Left kidney (tissue), 2 donors: ENCODE data around the gene SETDB1. TPM values are rescaled to one million over a fixed set of nuclear protein-coding genes. Genes with fewer than 3 reads are reported as not detected.

Source experiments
- DNase-seq: peaks from one replicate; pipeline ENCODE4 v3.0.0-alpha.2; 2013
- polyA plus RNA-seq: library from polyadenylated mRNA; unstranded; fragments of 120-200 nt; gene quantifications from one replicate; pipeline ENCODE4 v1.2.1, GENCODE V29; 2013; ENCODE audit not compliant: insufficient read length

Gene SETDB1
- polyA plus RNA-seq, 1 donor, result 108 TPM

- peak; percentile 84 for DNase-seq
Observed at GRCh38 chr1:150974580-150975478, 48.7 kb downstream of the SETDB1 start, which contains the start of gene CERS2. TSS of gene CERS2 (minus strand) at chr1:150974835. CDS start at chr1:150969090, 5,745 bp downstream.

GRCh38 chr1:150976401-150976821 is 50.2 kb downstream of the SETDB1 start:
- no peak for DNase-seq

- no peak for DNase-seq
Observed at GRCh38 chr1:150976879-150977694, 50.9 kb downstream of the SETDB1 start.

- peak; percentile 96 for DNase-seq
Observed at GRCh38 chr1:150979092-150980056, 53.2 kb downstream of the SETDB1 start.

- no peak for DNase-seq
Observed at GRCh38 chr1:150981177-150981804, 55.1 kb downstream of the SETDB1 start.

GRCh38 chr1:150981805-150982712 is 55.9 kb downstream of the SETDB1 start, which contains the start of gene ANXA9:
TSS of gene ANXA9 (plus strand) at chr1:150982292. CDS start at chr1:150983106, 814 bp downstream.
- no peak for DNase-seq

- no peak for DNase-seq
Observed at GRCh38 chr1:150985179-150985825, 59.1 kb downstream of the SETDB1 start.

- DNase-seq, result no peak
Observed at GRCh38 chr1:150987924-150988323, 61.8 kb downstream of the SETDB1 start.

GRCh38 chr1:150992626-150993025 is 66.5 kb downstream of the SETDB1 start:
- no peak for DNase-seq

GRCh38 chr1:150994248-150994647 is 68.1 kb downstream of the SETDB1 start:
- DNase-seq, result no peak

- DNase-seq, result no peak
Observed at GRCh38 chr1:150995460-150995859, 69.3 kb downstream of the SETDB1 start.

GRCh38 chr1:150995896-150996295 is 69.7 kb downstream of the SETDB1 start:
- DNase-seq, result no peak

- no peak for DNase-seq
Observed at GRCh38 chr1:150997126-150997872, 71.1 kb downstream of the SETDB1 start.

GRCh38 chr1:150997949-150998348 is 71.8 kb downstream of the SETDB1 start:
- DNase-seq, result no peak

- DNase-seq, result no peak
Observed at GRCh38 chr1:150999051-150999674, 73.0 kb downstream of the SETDB1 start.

GRCh38 chr1:150999926-151000325 is 73.8 kb downstream of the SETDB1 start:
- no peak for DNase-seq

GRCh38 chr1:151000408-151000807 is 74.2 kb downstream of the SETDB1 start:
- no peak for DNase-seq

GRCh38 chr1:151001602-151002001 is 75.4 kb downstream of the SETDB1 start:
- DNase-seq, result no peak
